ENCODE results near the gene A2M. TPM values are rescaled to one million over a fixed set of nuclear protein-coding genes. Genes with fewer than 3 reads are reported as not detected.

Gene A2M
- total and polyA plus RNA-seq, 2 of the 4 experiments (the other 2 are of a cell fraction): 1.1 to 3.2 TPM

- no peak overlapping the region for H3K4ac ChIP-seq (ENCODE audit: low read depth, low read length)
- no peak overlapping the region for H3K4me2 ChIP-seq (ENCODE audit: low read depth, low read length)
- BruUV-seq (replicated peaks): no TSS peak
- no peak overlapping the region for H2BK20ac ChIP-seq (ENCODE audit: low read depth, low read length)
- no peak overlapping the region for H2BK120ac ChIP-seq (ENCODE audit: low read depth, low read length)
- H3K36me3 ChIP-seq (ENCODE audit: control insufficient read depth, insufficient read depth, low read length): no peaks in the 10 kb centered on the region
- H3K9me3 ChIP-seq (ENCODE audit: control insufficient read depth, insufficient read depth, low read length): no peaks in the 10 kb centered on the region
- H3K27ac ChIP-seq (ENCODE audit: insufficient read depth, low read length): no peak overlapping the region
- no peak overlapping the region for H3K18ac ChIP-seq (ENCODE audit: low read depth, low read length)
- H3K9ac ChIP-seq (ENCODE audit: low read depth, low read length): no peak overlapping the region
- no peak overlapping the region for H4K8ac ChIP-seq (ENCODE audit: low read depth in 2 of 2, low read length in 2 of 2)
- H2AK9ac ChIP-seq (replicated peaks; ENCODE audit: low read depth, low read length, poor library complexity): no peak overlapping the region
- H3K56ac ChIP-seq (ENCODE audit: extremely low read depth, insufficient read depth, low read length): no peak overlapping the region
- H3K9me1 ChIP-seq (ENCODE audit: insufficient read depth, low read length): no peaks in the 10 kb centered on the region
- H2AK5ac ChIP-seq (ENCODE audit: low read depth, low read length): no peak overlapping the region
- no peak overlapping the region for H3K4me3 ChIP-seq (ENCODE audit: insufficient read depth, low read depth, low read length)
- H3K23ac ChIP-seq (ENCODE audit: low read depth, low read length): no peak overlapping the region
- H4K20me1 ChIP-seq (ENCODE audit: insufficient read depth, low read length): no peaks in the 10 kb centered on the region
- H2BK5ac ChIP-seq (ENCODE audit: low read depth, low read length, poor library complexity, severe bottlenecking): no peak overlapping the region
- TF ChIP-seq NFE2L2 (IDR thresholded peaks at IDR 0.05; ENCODE audit: low read depth, low read length): no peak
- TF ChIP-seq ELK1 (IDR thresholded peaks at IDR 0.05; ENCODE audit: borderline replicate concordance, low read depth, low read length): no peak
- TF ChIP-seq CEBPB (IDR thresholded peaks at IDR 0.05; ENCODE audit: low read depth, low read length): no peak
- TF ChIP-seq MAFK (IDR thresholded peaks at IDR 0.05; ENCODE audit: low read depth, low read length): no peak
- no peak for TF ChIP-seq FOS (IDR thresholded peaks at IDR 0.05; ENCODE audit: low read depth, low read length)
- TF ChIP-seq BHLHE40 (IDR thresholded peaks at IDR 0.05; ENCODE audit: low read depth, low read length): no peak
- TF ChIP-seq MAZ (IDR thresholded peaks at IDR 0.05; ENCODE audit: borderline replicate concordance, low read depth, low read length): no peak
- TF ChIP-seq CHD1 (IDR thresholded peaks at IDR 0.05; ENCODE audit: low read depth, low read length): no peak
- TF ChIP-seq RFX5 (IDR thresholded peaks at IDR 0.05; ENCODE audit: low read depth, low read length): no peak
- TF ChIP-seq RCOR1 (IDR thresholded peaks at IDR 0.05; ENCODE audit: insufficient replicate concordance, low read length): no peak
- no peak for TF ChIP-seq RAD21 (IDR thresholded peaks at IDR 0.05; ENCODE audit: low read length)
- no peak for TF ChIP-seq SMC3 (IDR thresholded peaks at IDR 0.05; ENCODE audit: low read depth, low read length)
- TF ChIP-seq MXI1 (IDR thresholded peaks at IDR 0.05; ENCODE audit: borderline replicate concordance, low read depth, low read length): no peak
- no peak for TF ChIP-seq USF2 (IDR thresholded peaks at IDR 0.05; ENCODE audit: low read depth, low read length)
- no peak for TF ChIP-seq POLR2A (IDR thresholded peaks at IDR 0.05; ENCODE audit: low read depth, low read length)
- TF ChIP-seq CTCF (conservative IDR thresholded peaks at IDR 0.05; ENCODE audit: low read depth, low read length): no peak
- 0 out of 2 replicates have a peak, but pooled peaks cover 2% of the 10 kb centered on the region for H3K27me3 ChIP-seq (ENCODE audit: control insufficient read depth, insufficient read depth, low read length)
- in situ Hi-C loops (cut with MboI; ENCODE audit: low sequenced_read_pairs) (no loop called here), intact Hi-C loops (cut with micrococcal nuclease) (no loop called here), dilution Hi-C loops (cut with HindIII; ENCODE audit: low sequenced_read_pairs, unreplicated experiment) (no loop called here)
- H3K14ac ChIP-seq (replicated peaks; ENCODE audit: low read depth, low read length): no peak overlapping the region
- ChIA-PET CTCF (no interaction called here), POLR2A (ENCODE audit: unreplicated experiment) (no interaction called here)
- H4K5ac ChIP-seq (ENCODE audit: low read depth, low read length): no peak overlapping the region
- no peak overlapping the region for H4K91ac ChIP-seq (ENCODE audit: insufficient read depth, low read depth, low read length)
- H3K4me1 ChIP-seq (ENCODE audit: control insufficient read depth, insufficient read depth, low read length): no peaks in the 10 kb centered on the region
- H2BK15ac ChIP-seq (ENCODE audit: low read depth, low read length): no peak overlapping the region
- WGBS, 2 experiments (ENCODE audit: extremely low coverage in 2 of 2, insufficient read length in 1 of 2): no CpG with 5 or more reads among the region's 6 CpGs
- no peak for DNase-seq
- H2AFZ ChIP-seq (replicated peaks; ENCODE audit: low read length, poor library complexity): no peak overlapping the region
- no peak for ATAC-seq (ENCODE audit: low read depth)
- H3K79me1 ChIP-seq (ENCODE audit: low read depth in 1 of 2, low read length in 2 of 2): no peaks in the 10 kb centered on the region
These were observed 81.6 kb downstream of the A2M start for GRCh38 chr12:9034095-9034494.
